ENCODE measurements around the gene SPRY1.

Gene SPRY1, protein sequence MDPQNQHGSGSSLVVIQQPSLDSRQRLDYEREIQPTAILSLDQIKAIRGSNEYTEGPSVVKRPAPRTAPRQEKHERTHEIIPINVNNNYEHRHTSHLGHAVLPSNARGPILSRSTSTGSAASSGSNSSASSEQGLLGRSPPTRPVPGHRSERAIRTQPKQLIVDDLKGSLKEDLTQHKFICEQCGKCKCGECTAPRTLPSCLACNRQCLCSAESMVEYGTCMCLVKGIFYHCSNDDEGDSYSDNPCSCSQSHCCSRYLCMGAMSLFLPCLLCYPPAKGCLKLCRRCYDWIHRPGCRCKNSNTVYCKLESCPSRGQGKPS

DNA sequence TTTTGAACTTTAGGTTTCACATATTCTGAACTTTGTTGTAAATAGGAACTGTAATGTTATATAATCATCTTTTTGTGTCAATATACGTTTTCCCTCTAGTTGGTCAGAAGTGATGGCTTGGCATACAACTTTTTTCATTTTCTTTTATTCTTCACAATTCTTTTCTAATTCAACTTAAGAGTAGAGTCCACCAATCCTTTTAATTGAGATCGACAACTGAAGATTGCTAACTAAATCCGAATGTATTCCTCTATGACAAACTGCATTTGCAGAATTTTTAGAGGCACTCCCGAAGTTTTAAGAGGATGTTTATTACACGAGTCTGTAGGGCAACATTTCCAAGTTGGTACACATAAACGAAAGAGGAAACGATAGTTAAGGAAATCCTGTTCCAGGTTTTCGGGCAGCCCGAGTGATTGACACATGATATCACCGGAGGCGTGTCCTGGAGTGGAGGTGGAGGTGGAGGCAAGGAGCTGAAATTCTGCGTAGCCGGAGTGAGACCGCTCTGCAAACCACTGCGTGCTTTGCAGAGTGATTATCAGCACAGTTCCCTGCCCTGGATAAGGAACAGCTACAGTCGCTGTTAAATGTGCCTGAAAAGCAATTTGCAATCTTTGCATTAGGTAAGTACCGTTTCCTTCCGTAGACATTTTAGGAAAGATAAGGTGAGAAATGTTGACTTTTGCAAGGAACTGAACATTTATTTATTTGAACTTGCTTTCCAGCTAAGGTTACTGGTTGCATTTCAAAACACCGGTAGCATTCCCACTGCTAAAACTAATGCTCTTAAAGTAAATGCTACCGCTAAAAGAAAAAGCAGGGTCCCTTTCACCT lies at the start of gene SPRY1:
SPRY1 (plus strand) TSS at position 489 of the 837 bp plus-strand sequence. CDS start 4,797 bp downstream, outside the sequence.
- peak; percentile 92 for DNase-seq (ENCODE audit: low spot score)

DNA sequence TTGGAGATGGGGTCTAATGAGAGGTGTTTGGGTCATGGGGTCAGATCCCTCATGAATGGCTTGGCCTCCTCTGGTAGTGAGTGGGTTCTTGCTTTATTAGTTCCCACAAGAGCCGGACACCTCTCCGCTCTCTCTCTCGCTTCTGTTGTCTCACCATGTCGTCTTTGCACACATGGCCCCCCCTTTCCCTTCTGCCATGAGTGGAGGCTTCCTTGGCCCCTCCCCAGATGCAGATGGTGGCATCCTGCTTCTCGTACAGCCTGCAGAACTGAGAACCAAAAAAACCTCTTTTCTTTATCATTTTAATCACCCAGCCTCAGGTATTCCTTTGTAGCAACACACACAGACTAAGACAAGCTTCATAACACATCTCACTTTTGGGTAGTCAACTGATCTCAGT lies 49.6 kb upstream of the SPRY1 start:
- DNase-seq (ENCODE audit: low spot score): no peak

DNA sequence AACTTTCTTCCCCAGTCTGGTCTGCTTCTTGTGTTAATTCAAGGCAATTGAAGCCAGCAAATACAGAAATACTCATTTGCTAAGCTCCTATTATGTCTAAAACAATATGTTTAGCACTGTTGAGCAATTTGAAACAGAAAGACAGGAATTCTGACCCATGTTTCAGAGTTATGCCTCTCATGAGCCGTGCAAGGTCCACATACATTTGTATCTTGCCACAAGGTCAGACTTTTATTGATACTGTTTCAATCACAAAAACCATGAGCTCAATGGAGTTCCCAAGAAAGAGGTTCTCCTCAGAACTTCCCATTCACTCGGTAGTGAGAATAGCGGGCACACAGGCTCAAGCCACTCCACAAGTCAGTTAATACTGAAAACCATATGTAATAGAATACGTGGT lies 47.6 kb upstream of the SPRY1 start:
- no peak for DNase-seq (ENCODE audit: low spot score)

DNA sequence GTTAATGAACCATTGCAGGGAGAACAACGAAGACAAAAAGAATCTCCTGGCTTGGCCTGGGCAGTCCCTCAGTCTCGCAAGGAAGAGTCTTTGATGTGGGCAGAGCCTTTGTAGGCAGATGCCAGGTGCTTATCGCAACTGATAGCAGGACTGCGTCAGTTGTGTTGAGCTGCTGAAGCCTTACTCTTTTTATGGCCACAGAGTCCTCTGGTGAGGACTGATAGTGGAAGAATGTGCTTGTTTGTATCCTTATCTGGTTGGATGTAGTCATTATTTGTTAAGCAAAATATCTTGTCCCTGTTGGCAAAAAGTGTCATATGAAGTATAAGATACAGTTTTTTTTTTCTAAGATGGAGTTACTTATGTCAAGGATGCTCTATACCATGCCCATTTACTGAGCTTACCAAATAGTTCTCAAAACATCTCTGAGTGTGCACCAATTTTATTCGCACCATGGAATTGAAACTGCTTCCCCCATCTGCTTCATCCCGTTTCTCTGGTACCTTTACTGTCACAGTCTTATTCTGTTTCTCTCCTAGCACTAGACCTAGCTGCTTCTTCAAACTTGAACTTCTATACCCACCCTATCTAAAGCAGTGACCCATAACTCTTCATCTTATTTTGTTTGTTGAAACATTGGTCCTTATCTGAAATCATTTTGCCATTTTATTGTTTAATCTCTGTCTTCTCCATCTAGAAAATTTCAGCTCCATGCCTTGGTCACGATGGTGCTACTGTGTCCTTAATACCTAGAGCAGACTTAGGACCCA lies 47.0 kb upstream of the SPRY1 start:
- peak; percentile 89 for DNase-seq (ENCODE audit: low spot score)

DNA sequence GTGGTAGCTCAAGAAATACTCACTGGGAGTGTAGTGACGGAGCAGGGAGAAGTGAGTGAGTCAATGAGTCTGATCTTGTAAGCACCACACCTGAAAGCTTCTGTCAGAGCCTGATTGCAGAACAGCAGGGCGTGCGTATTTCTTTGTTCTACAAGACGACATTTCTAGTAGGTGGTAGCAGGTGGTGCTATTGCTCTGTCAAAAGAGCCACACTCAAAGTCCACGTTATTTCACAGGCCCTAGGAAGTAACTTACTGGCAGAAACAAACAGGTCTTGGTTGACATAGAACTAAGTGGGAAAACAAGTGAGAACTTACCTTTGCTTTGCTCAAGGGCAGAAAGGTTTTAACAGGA lies 46.4 kb upstream of the SPRY1 start:
- peak; percentile 86 for DNase-seq (ENCODE audit: low spot score)

DNA sequence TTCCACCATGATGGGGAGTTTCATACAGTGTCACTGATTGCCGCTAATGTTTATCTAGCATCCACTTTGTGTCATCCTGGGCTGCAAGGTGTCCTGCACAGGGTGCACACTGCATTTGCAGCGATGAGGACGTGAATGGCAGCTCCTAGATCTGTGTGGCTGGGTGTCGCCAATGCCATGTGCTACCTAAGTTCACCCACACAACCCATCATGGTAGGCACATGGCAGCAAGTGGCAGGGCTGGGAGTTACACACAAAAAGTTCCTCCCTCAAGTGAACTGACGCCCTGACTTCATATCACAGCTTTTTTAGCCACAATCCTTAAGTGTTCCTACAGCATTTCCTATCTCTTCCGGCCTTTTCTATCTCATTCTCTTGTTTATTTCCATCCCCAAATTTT lies 45.9 kb upstream of the SPRY1 start:
- DNase-seq (ENCODE audit: low spot score): no peak

DNA sequence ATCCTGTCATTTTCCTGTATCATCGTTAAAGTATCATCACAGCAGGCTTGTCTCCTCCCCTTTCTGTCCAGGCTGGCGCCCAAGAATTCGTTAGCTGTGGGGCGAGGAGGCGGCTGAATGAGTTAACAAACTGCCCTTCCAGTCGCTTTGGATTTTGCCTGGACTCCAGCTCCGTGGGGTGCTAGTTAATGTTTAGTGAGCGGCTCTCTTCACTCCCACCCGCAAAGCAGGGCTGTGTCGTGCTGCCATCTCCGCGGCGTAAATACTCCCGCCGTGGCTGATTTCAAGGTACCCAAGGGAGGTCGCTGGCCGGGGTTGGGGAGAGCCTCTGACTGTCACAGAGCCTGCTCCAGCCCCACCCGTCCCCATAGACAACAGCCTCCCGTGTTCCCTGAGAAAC lies 44.9 kb upstream of the SPRY1 start:
- DNase-seq (ENCODE audit: low spot score): peak; percentile 47

DNA sequence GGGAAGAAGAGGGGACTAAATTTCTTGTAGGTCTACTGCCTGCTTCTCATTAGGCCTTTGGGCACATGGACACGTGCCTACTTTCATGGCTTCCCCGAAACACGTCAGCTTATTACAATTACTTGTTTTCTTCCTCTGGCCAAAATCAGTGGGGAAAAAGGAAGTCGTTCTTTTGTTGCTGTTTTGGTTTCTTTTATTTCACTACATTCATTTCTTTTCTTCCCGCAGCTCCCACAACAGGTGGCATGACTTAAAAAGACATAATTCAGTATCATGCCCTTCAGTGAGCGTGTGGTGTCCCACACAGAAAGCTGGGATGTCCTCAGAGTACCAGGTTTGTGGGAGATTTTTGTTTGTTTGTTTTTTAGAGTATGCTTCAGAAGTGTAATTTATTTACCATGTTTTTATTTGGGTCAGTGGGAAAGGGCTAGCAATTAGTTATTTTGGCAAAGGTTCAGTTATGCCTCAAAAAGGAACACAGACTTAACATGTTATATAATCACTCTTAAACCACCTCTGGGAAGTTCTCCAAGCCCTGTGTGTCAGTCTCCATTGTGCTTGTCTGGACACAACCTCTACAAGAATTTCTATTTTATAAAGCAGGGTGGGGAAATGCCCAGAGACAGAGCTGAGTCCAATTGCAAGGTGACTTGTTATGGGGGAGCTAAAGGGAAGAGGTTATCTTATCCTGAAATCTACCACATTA lies 44.2 kb upstream of the SPRY1 start:
- peak; percentile 10 for DNase-seq (ENCODE audit: low spot score)

DNA sequence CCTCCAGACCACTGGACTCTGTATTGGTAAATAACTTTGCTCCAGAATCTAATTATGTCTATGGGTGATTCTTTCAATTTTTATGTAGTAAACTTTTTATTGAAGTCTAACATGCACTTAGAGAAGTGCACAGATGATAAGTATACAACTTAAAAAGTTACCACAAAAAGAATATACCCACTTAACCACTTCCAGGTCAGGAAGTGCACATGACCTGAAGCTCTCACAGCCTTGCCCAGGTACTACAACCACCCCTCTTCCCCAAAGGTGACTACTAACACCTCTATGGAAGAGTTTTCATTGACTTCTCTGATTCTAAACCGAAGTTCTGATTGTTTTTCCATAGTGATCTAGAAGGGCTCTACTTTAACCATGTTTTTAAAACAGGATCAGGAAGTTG lies 43.6 kb upstream of the SPRY1 start:
- DNase-seq (ENCODE audit: low spot score): no peak

DNA sequence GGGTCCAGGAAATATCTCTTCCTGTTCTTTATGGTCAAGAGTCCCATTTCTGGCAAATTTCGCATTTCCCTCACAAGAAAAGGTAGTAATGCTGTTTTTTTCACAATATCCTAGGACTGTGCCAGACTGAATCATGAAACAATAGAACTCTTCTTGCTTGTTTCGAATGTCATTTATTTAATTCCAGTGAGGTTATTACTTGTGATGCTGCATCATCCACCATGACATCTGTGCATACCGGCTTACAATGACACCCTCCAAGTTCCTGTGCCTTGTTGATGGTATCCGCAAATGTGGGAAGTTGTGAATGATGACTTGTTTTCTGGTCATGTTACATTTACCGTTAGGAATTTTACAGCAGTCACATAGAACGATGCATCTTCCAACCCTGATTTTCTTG lies 42.9 kb upstream of the SPRY1 start:
- DNase-seq (ENCODE audit: low spot score): no peak

DNA sequence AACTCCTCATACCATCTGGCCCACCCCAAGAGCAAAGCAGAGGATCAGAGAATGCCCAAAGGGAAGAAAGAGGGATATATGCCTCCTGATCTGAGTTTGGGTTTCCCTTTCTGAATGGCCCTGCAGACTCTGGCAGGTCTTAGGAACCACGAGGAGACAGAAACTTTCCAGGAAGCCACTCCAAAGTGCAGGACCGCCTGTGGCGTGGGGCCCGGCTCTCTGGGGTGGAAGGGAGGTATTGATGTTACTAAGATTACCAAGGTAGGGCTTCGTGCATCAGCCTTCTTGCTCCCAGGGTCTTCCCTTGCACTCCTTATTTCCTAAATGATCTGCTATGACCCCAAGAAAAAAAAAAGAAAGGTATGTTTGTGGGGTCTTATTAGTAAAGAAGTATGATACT lies 41.9 kb upstream of the SPRY1 start:
- DNase-seq (ENCODE audit: low spot score): no peak

DNA sequence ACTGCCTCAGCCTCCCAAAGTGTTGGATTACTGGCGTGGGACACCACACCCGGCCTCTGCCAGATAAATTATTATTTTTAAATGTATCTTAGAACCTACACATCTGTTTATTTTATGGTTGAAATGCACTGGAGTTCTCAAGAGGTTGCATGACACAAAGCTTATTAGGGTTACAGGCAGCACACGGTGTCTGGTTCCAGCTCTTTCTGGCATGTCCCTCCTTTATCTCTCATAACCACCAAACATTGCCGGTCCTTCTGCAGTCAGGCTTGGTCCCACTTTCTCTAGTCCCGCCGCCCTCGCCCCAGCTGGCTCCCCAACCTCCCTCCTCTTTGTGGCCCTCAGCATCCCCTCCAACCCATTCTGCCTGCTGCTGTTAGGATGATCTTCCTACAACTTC lies 39.7 kb upstream of the SPRY1 start:
- no peak for DNase-seq (ENCODE audit: low spot score)

DNA sequence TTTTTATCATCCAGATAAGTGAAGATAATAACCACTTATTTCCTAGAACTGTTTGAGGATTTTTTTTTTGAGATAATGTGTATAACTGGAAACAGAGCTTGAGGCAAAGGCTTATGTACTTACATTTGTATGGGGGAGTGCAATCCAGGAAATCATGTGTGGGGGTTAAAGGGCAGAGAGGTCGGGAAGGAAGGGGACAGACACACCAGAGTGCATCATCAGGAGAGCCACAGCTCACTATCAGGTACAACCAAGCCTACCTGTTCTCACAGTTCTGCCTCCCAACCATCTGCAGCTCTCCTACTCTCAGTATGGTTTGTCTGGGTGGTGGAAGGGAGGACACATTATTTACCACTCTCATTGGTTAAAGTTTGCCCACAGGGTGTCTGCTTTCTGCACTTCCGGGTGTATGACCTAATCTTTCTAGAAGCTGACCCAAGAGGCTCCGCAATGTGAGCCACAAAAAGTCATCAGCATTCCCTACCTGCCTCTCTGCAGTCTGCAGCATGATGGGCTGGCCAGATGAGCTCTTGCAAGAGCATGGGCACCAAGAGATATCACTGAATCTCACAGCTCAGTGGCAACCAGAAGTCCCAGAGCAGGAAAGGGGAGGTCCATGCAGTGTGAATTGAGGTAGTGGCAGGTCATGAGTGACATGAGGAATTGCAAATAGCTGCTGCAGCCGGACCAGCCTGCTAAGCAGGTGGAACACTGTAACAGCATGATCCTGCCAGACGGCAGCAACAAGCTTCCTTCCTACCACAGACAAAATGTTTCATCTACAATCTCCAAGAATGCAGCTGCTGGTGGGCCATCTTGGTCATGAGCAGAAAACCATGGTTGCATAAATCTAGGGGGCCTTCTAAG lies 36.9 kb upstream of the SPRY1 start:
- DNase-seq (ENCODE audit: low spot score): no peak

DNA sequence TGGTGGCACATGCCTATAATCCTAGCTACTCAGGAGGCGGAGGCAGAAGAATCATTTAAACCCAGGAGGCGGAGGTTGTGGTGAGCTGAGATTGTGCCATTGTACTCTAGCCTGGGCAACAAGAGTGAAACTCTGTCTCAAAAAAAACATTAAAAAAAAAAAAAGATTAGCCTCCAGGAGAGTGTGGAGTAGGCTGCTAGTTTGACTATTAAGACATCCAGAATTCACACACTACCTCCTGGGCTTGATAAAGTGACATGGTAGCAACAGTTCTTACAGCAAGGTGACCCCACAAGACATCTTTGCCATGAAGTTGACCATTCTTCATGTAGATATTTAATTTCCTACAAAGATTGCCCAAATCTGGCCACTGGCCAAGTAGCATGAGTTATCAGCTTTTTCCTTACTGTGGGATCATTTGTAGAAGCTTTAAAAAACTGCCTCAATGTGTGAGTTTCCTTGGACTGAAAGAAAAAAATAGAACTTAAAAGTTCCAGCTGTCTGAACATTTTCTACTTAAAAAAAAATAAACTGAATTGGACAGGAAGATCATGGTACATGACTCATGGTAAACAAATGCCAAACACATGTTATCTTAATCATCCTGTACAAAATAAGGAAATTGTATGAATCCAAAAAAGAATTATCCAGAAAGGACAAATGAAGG lies 35.3 kb upstream of the SPRY1 start:
- no peak for DNase-seq (ENCODE audit: low spot score)

DNA sequence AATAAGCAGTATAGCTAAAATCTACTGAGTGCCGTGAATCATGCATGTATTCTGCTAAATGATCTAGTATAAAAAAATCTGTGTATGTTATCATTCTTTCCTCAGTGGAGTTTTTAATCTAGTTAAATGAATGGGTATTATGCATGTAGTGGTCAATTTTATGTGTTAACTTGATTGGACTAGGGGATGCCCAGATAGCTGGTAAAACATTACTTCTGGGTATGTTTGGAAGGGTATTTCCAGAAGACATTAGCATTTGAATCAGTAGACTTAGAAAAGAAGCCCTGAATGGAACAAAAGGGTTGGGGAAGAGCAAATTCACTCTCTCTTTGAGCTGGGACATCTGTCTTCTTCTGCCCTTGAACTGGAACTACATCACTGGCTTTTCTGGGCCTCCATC lies 34.5 kb upstream of the SPRY1 start:
- DNase-seq (ENCODE audit: low spot score): no peak

DNA sequence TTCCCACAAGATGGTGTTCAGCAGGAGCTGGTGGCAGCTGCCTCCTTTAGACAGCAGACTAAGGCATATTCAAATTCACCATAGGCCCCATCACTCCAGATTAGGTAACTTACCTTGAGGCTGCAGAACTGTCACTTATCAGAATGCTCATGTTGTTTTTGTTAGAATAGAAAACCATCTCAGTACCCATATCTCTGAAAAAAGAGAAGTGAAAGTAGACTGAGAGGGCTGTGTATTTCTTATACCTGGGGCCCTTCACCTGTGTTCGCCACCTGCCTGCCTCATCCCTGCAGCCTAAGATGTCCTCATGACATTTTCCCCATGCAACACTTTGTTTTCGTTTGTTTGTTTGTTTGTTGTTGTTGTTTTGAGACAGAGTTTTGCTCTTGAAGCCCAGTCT lies 32.9 kb upstream of the SPRY1 start:
- no peak for DNase-seq (ENCODE audit: low spot score)

DNA sequence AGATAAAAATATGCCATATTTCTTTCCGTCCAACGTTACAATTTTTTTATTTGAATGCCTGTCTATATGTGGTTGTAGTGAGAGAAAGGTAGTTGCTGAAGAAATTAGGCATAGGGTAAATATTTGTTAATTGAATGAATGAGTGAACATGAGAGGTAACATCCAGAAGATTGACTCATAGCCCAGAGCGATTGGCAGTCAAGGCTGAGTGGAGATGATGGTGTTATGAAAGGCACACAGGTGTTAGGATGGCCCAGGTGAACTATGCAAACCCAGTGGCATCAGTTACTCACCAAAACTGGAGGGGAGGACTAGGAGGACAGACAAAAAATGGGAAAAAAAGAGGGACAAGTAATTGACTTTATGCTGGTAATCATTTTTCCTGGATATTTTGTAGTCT lies 31.7 kb upstream of the SPRY1 start:
- DNase-seq (ENCODE audit: low spot score): no peak

DNA sequence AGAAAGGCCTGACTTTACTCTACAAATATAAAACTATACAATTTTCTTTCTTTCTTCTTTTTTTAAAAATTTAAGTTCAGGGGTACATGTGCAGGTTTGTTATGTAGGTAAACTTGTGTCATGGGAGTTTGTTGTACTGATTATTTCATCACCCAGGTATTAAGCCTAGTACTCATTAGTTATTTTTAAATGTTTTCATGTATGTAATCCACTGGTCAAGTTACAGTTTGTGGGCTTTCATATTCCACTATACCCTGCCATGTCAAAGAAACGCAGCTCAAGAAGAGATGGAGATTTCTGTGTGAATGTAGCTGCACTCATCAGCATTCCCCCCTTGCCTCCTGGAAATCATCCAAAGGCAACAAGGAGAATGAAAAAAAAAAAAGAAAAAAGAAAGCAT lies 31.2 kb upstream of the SPRY1 start:
- DNase-seq (ENCODE audit: low spot score): no peak

DNA sequence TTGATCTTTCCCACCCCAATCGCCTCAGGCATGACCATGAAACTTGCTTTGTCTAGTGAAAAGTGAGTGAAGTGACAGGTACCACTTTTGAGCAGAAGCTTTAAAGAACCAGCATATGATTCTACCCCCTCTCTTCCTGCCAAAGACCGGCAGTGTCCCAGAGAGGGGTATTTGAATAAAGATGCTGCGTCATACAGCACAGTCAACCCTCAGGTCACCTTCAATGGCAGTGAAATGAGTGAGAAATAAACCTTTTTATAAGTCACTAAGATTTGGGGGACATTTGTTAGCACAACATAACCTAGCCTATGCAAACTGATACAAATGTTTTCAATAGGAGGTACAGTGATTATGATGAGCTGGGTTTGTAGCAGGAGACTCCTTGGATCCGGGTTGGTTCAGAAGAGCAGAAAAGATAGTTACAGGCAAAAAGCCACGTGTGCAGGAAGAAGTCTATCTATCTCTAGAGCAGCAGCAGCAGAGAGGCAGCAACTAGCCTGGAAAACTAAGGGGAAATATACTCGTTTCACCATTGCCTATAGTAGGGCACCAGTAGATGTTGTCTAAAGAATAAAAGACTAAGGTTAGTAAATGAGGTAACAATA lies 30.3 kb upstream of the SPRY1 start:
- no peak for DNase-seq (ENCODE audit: low spot score)

DNA sequence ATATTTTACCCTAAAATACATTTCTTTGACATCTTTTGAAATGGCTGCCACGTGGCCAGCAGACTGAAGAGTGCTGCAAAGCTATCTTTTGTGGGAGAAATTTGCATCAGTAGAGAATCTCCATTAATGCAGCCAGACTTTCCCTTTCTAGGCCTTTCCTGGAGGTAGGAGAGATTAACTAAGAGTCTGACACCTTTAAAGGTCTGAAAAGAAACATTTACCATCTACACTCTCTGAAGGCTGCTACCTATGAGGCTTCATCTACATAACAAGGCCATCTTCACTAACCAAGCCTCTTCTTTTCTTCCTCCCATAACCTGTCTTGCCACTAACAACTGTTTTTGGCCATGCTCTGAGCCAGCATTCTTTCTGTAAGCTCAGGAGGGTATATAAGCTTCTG lies 17.8 kb upstream of the SPRY1 start:
- no peak for DNase-seq (ENCODE audit: low spot score)
